Kidney epithelial cell (primary cell): Measurements from ENCODE around the gene TBL1XR1. TPM values are rescaled to one million over a fixed set of nuclear protein-coding genes. Genes with fewer than 3 reads are reported as not detected.
"Not testable (repeated sequence)": the region's sequence is repeated elsewhere in the genome, so short reads cannot be mapped to it uniquely, and the experiment has no call there.

Experiments
- DNase-seq: peaks from one replicate; pipeline ENCODE4 v3.0.0-alpha.2; 2010; ENCODE audit warnings: low read depth
- H3K27me3 ChIP-seq: 2 replicates; pipeline ENCODE4 v1.6.0; 2011; ENCODE audit warnings: low read length; ENCODE audit not compliant: control insufficient read depth, insufficient read depth
- H3K36me3 ChIP-seq: 2 replicates; pipeline ENCODE4 v1.5.1; 2011; ENCODE audit warnings: low read length; ENCODE audit not compliant: control insufficient read depth, insufficient read depth
- H3K4me3 ChIP-seq: 2 replicates; pipeline ENCODE4 v1.5.1; 2011; ENCODE audit warnings: low read depth, mild to moderate bottlenecking, control low read depth, low read length
- CTCF ChIP-seq: IDR thresholded peaks from 2 replicates; pipeline ENCODE4 v1.5.1; 2011; ENCODE audit warnings: mild to moderate bottlenecking, moderate library complexity, low read length, control low read depth, inconsistent platforms; ENCODE audit not compliant: insufficient read depth, poor library complexity, severe bottlenecking
- total RNA-seq: library from RNA; depleted of rRNA; stranded (reverse); fragments of >200 nt; gene quantifications from 2 replicates; pipeline ENCODE4 v1.2.3, GENCODE V29; 2015

The TBL1XR1 gene
- total RNA-seq, 1 donor from 2014 or later: 81.4 TPM

GRCh38 chr3:177169936-177170722 lies 27.2 kb downstream of the TBL1XR1 start:
- no peak for TF ChIP-seq CTCF
- no peak overlapping the region for H3K4me3 ChIP-seq
- no peaks in the 10 kb centered on the region for H3K27me3 ChIP-seq
- H3K36me3 ChIP-seq: no peaks in the 10 kb centered on the region
- DNase-seq: no peak

GRCh38 chr3:177168431-177168830 lies 28.9 kb downstream of the TBL1XR1 start:
- no peak for DNase-seq
- H3K27me3 ChIP-seq: no peaks in the 10 kb centered on the region
- no peak overlapping the region for H3K4me3 ChIP-seq
- H3K36me3 ChIP-seq: no peaks in the 10 kb centered on the region
- TF ChIP-seq CTCF: no peak

- Histone ChIP-seq H3K27me3 (no peaks in the 10 kb centered on the region), H3K36me3 (no peaks in the 10 kb centered on the region), H3K4me3 (no peak overlapping the region)
- DNase-seq: no peak
- TF ChIP-seq CTCF: no peak
Observed at GRCh38 chr3:177162742-177163141, 34.5 kb downstream of the TBL1XR1 start.

- not testable (repeated sequence) for DNase-seq, H3K27me3 ChIP-seq, H3K36me3 ChIP-seq, H3K4me3 ChIP-seq
Observed at GRCh38 chr3:177161603-177162002, 35.7 kb downstream of the TBL1XR1 start.

GRCh38 chr3:177158461-177158860 lies 38.8 kb downstream of the TBL1XR1 start:
- DNase-seq: no peak
- H3K27me3 ChIP-seq: no peaks in the 10 kb centered on the region
- H3K4me3 ChIP-seq: no peak overlapping the region
- no peaks in the 10 kb centered on the region for H3K36me3 ChIP-seq
- no peak for TF ChIP-seq CTCF

GRCh38 chr3:177157492-177157891 lies 39.8 kb downstream of the TBL1XR1 start:
- DNase-seq: no peak
- H3K4me3 ChIP-seq: no peak overlapping the region
- no peaks in the 10 kb centered on the region for H3K36me3 ChIP-seq
- no peaks in the 10 kb centered on the region for H3K27me3 ChIP-seq
- no peak for TF ChIP-seq CTCF
